Fibroblast of villous mesenchyme (primary cell): ENCODE data around the gene PSME1. TPM values are rescaled to one million over a fixed set of nuclear protein-coding genes. Genes with fewer than 3 reads are reported as not detected.
A peak's percentile ranks its signal among the peaks of the same experiment; 100 is the strongest.

Experiments
- DNase-seq: peaks from one replicate; pipeline ENCODE4 v3.0.0-alpha.2; 2010; ENCODE audit warnings: low read depth
- H3K4me3 ChIP-seq: 2 replicates; pipeline ENCODE4 v1.5.1; 2011; ENCODE audit warnings: low read depth, mild to moderate bottlenecking, low read length
- CTCF ChIP-seq: IDR thresholded peaks from 2 replicates; pipeline ENCODE4 v1.5.1; 2012; ENCODE audit warnings: low read depth, mild to moderate bottlenecking, low read length; ENCODE audit not compliant: insufficient read depth
- total RNA-seq: library from RNA; depleted of rRNA; stranded (reverse); fragments of >200 nt; gene quantifications from 2 replicates; pipeline ENCODE4 v1.2.3, GENCODE V29; 2012

PSME1 gene
- total RNA-seq, 1 donor, result 147 TPM

DNA sequence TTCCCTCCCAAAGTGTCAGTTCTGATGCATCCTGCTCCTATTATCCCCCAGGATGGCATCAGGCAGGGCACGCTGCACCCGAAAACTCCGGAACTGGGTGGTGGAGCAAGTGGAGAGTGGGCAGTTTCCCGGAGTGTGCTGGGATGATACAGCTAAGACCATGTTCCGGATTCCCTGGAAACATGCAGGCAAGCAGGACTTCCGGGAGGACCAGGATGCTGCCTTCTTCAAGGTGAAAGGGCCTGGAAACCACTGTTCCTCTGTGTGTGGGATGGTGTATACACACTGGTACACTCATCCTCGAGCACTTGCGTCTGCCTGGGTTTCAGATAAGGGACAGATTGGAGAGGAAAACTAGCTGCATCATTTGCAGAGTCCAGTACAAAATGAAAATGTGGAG, 26.1 kb downstream of the PSME1 start:
- no peak for TF ChIP-seq CTCF
- H3K4me3 ChIP-seq, result peak overlapping the region; percentile 84
- DNase-seq, result peak; percentile 35

GRCh38 chr14:24164518-24164991, 28.6 kb downstream of the PSME1 start:
- no peak for TF ChIP-seq CTCF
- no peak overlapping the region for H3K4me3 ChIP-seq
- DNase-seq, result no peak

- no peak for DNase-seq
- no peak overlapping the region for H3K4me3 ChIP-seq
- no peak for TF ChIP-seq CTCF
These were observed 29.8 kb downstream of the PSME1 start for GRCh38 chr14:24165785-24166184.

DNA sequence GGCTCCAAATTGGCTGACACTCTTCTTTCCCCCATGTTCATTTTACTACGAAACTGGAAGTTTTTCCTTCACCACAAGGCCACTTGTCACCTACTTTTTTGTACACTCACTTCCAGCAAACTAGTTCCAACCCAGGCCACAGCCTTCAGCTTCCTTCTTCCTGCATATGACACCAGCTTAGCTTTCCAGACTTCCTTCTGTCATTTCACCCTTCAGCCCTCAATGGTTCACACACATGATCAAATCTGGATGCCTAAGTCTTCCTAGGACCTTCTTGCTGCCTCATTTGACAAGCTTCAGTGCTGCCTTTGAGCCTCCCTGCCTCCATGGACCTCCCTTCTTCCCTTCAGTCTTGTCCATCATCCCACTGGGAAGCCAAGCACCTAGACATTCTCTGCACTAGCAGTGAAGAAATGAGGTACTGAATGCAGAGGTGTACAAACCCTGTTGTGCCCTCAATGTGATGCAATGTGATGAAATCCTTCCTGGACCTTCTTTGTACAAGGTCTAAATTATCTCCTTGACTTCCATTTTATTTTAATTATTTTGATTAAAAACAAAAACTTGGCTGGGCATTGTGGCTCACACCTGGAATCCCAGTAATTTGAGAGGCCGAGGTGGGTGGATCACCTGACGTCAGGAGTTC, 31.6 kb downstream of the PSME1 start:
- no peak for DNase-seq
- no peak overlapping the region for H3K4me3 ChIP-seq

DNA sequence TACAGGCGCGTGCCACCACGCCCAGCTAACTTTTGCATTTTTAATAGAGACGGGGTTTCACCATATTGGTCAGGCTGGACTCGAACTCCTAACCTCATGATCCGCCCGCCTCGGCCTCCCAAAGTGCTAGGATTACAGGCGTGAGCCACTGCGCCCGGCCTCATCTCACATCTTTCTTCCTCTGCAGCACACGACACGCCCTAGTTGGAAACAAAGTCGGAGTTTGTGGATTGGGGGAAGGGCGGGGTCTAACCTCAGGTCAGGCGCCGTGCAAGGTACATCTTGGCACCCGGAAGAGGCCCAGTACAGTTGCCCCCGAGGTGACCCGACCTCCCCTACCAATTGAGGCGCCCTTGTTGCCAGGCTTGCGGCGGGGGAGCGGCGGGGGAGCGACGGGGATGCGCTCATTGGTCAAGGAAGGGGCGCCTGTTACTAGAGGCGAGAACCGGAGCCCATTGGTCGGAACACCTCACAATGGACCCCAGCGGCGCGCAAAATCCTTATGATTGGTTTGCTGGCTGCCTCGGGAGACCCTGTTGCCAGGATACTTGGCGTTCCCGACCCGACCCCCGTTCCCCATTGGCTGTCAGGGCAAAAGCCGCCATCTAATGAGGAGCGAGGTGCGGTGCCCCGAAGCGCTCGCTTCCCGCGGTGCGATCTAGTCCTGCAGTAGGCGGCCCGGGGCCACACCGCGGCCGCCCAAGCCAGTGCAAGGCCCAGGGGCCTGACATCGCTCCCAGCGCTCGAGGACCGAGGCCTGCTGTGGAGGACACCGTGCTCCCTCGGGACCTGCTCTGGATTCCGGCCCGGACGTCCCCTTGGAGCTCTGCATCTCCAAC, 35.6 kb downstream of the PSME1 start, which contains the start of gene REC8:
Gene REC8, plus strand, starts transcription at position 659 of the 839 bp plus-strand sequence. CDS start 473 bp downstream, outside the sequence.
- peak; percentile 53 for DNase-seq
- TF ChIP-seq CTCF, result no peak
- no peak within 1 kb of the TSS for H3K4me3 ChIP-seq

More for the DNA sequence above, 31.6 kb downstream of the PSME1 start:
- TF ChIP-seq CTCF, result no peak

DNA sequence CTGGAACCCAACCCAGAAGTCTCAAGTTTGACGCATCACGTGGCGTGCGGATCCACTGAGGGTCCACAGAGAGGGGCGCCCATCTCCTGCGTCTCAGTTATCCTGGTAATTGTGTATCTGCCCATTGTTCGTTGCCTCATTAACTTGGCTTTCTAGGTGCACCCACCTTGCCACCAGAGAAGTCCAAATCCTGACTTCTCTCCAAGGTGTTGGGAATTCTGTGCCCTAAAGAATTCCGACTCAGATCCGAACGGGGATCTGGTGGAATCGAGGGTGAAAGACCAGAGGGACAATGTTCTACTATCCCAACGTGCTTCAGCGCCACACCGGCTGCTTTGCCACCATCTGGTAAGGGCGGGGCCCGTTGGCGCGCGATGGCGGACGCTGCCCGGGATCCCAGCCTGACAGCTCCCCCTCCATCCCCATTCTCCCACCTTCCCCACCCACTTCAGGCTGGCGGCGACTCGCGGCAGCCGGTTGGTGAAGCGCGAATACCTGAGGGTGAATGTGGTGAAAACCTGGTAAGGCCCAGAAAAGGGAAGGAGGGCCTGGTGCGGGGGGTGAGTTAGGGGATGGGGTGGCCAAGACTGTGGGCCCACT, 36.4 kb downstream of the PSME1 start:
- no peak for TF ChIP-seq CTCF
- no peak for DNase-seq
- H3K4me3 ChIP-seq, result no peak overlapping the region
